ENCODE data around the gene RRAD. TPM values are rescaled to one million over a fixed set of nuclear protein-coding genes. Genes with fewer than 3 reads are reported as not detected.

The RRAD gene
- total and polyA plus RNA-seq, 7 donors, result 164 to 2,869 (median 304) TPM

- H3K9me3 ChIP-seq, result no peaks in the 10 kb centered on the region
- no peaks in the 10 kb centered on the region for H3K36me3 ChIP-seq (ENCODE audit: insufficient read depth in 1 of 2, low read depth in 1 of 2)
- no peaks in the 10 kb centered on the region for H3K4me1 ChIP-seq
- whole genome bisulfite sequencing, 3 donors, result 83 to 92% (median 92%) methylated on average over 5 of the region's 5 CpGs
- H3K27me3 ChIP-seq (ENCODE audit: insufficient read depth in 3 of 3, low read length in 2 of 3), result peaks cover 0 to 2% (median 0%) of the 10 kb centered on the region in 3 donors
- ATAC-seq (no peak), DNase-seq (peak in 1 of 2 donors; percentile 39)
- H3K4me3 ChIP-seq, result no peak overlapping the region
- H3K27ac ChIP-seq, result no peak overlapping the region
- intact Hi-C loops (cut with DNase I), result no loop called here
- TF ChIP-seq, protein P1, sequence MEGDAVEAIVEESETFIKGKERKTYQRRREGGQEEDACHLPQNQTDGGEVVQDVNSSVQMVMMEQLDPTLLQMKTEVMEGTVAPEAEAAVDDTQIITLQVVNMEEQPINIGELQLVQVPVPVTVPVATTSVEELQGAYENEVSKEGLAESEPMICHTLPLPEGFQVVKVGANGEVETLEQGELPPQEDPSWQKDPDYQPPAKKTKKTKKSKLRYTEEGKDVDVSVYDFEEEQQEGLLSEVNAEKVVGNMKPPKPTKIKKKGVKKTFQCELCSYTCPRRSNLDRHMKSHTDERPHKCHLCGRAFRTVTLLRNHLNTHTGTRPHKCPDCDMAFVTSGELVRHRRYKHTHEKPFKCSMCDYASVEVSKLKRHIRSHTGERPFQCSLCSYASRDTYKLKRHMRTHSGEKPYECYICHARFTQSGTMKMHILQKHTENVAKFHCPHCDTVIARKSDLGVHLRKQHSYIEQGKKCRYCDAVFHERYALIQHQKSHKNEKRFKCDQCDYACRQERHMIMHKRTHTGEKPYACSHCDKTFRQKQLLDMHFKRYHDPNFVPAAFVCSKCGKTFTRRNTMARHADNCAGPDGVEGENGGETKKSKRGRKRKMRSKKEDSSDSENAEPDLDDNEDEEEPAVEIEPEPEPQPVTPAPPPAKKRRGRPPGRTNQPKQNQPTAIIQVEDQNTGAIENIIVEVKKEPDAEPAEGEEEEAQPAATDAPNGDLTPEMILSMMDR (IDR thresholded peaks at IDR 0.05), result no peak
These were observed 14.2 kb downstream of the RRAD start for GRCh38 chr16:66911112-66911511.

DNA sequence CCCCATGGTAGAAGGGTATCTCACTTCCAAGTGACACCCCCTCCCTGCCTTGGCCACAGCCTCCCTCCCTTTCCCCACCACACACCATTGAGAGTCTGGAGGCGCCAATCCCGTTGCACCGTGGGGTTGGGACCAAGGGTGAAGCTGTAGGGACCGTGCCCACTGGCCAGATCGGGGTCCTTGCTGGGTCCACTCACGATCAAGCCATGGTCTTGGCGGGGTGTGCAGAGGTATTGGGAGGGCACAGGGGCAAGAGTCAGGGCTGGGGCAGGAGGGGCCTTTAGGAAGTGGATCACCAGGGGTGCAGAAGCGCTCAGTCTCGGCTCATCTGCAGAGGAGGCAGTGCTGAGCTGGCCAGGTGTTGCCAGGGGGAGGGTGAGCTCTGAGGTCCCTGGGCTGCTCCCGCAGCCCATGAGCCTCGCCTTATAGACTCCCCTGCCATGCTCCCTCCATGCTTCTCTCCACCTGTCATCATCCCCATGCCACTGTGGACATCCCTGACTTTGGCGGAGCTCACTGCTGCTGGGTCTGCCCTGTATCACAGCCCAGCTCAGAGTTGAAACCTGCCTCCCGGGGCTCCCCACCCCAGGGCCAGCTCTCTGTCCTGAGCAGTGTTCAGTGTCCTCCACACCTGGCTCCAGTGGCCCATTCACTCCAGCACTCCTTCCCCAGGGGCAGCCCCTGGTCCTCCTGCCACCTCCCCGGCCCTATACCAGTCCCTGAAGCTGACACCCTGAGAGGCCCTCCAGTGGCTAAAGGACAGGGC lies 15.0 kb downstream of the RRAD start:
- TF ChIP-seq, protein P1 (IDR thresholded peaks at IDR 0.05), result no peak
- Histone ChIP-seq H3K36me3 (ENCODE audit: insufficient read depth in 1 of 2, low read depth in 1 of 2) (no peaks in the 10 kb centered on the region), H3K27ac (no peak overlapping the region), H3K4me3 (no peak overlapping the region), H3K4me1 (peaks cover 3% of the 10 kb centered on the region), H3K27me3 (ENCODE audit: insufficient read depth in 3 of 3, low read length in 2 of 3) (peaks cover 0 to 2% (median 0%) of the 10 kb centered on the region in 3 donors), H3K9me3 (no peaks in the 10 kb centered on the region)
- peak in 1 of 2 donors; percentile 35 for DNase-seq
- intact Hi-C loops (cut with DNase I), result no loop called here
- no peak for ATAC-seq
- 81 to 86% (median 83%) methylated on average over 14 of the region's 14 CpGs for WGBS, 3 donors

- H3K36me3 ChIP-seq (ENCODE audit: insufficient read depth in 1 of 2, low read depth in 1 of 2), result no peaks in the 10 kb centered on the region
- peaks cover 8% of the 10 kb centered on the region for H3K4me1 ChIP-seq
- H3K27me3 ChIP-seq (ENCODE audit: insufficient read depth in 3 of 3, low read length in 2 of 3), result peaks cover 0 to 2% (median 0%) of the 10 kb centered on the region in 3 donors
- H3K4me3 ChIP-seq, result no peak overlapping the region
- H3K9me3 ChIP-seq, result no peaks in the 10 kb centered on the region
- TF ChIP-seq, protein P1 (IDR thresholded peaks at IDR 0.05), result no peak
- ATAC-seq (no peak), DNase-seq (peak in 1 of 2 donors; percentile 28)
- intact Hi-C loops (cut with DNase I), result no loop called here
- 88 to 91% (median 90%) methylated on average over 8 to 14 of the region's 14 CpGs for WGBS, 3 donors
- H3K27ac ChIP-seq, result no peak overlapping the region
These were observed 16.4 kb downstream of the RRAD start for GRCh38 chr16:66908762-66909559.

DNA sequence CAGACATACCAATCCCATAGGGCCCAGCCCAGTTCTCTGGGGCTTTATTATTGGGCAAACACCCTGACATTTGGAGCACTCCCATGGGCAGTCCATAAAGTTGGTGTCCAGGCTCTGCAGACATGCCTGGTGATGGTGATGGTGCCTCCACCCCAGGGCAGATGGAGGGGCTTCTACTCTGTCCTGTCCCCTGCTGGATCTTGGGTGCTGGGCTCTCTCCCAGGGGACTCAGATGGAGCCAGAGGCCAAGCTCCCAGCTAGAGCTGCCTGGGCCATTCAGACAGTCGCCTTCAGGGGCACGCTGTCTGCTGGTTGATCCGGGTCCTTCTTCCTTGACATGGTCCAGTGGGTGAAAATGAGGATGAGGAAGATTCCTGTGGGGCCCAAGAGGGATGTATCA lies 17.2 kb downstream of the RRAD start:
- no peak for ATAC-seq
- intact Hi-C loops (cut with DNase I), result no loop called here

More for the DNA sequence above, 17.2 kb downstream of the RRAD start:
- peak in 1 of 2 donors; percentile 20 for DNase-seq
- Histone ChIP-seq H3K9me3 (no peaks in the 10 kb centered on the region), H3K27me3 (ENCODE audit: insufficient read depth in 3 of 3, low read length in 2 of 3) (peaks cover 0 to 2% (median 0%) of the 10 kb centered on the region in 3 donors), H3K4me1 (peaks cover 17% of the 10 kb centered on the region), H3K4me3 (no peak overlapping the region), H3K27ac (no peak overlapping the region), H3K36me3 (ENCODE audit: insufficient read depth in 1 of 2, low read depth in 1 of 2) (no peaks in the 10 kb centered on the region)
- TF ChIP-seq, protein P1 (IDR thresholded peaks at IDR 0.05), result no peak
- WGBS, 3 donors, result 87 to 91% (median 88%) methylated on average over 3 of the region's 3 CpGs
